ENCODE measurements around the gene ARHGEF7. TPM values are rescaled to one million over a fixed set of nuclear protein-coding genes. Genes with fewer than 3 reads are reported as not detected.

Gene ARHGEF7
- polyA plus RNA-seq, 4 donors: 57.2 to 93.8 (median 69.8) TPM

DNA sequence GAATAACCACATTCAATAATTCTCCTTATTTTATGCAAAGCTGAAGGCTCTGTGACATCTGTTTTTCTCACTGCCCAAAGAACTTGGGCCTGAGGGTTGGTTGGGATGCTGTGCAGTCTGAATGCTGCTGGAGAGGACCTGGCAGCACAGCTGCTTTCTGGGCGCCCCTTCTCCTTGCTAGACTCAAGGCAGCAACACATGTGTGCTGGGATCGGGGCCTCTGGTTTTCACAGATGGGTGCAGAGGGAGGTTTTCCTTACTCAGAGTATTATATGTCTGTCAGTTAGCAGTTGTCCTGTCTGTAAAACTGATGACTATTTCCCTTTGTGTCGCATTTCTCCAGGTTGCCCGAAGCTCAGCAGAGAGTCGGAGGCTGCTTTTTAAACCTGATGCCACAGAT, 152.1 kb downstream of the ARHGEF7 start:
- no peak for DNase-seq (ENCODE audit: low read depth in 4 of 4, low spot score in 2 of 4)

DNA sequence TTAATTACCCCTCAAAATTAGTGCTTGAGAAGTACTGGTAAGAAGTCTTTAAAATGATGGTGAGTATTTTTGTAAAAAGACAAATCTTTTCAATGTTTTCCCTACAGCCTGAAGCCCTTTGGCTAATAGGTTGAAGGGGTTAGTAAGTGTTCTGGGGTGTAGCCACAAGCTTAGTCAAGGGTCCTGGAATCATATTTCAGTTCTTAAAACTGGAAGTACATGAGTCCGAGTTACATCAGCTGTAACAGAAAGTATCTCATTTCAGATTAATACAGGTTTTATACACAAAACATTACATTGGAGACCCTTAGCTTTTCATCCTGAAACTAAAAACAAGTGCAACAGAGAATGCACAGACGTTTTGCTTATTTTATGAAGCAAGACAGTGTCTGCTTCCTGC, 152.7 kb downstream of the ARHGEF7 start:
- DNase-seq (ENCODE audit: low read depth in 4 of 4, low spot score in 2 of 4): no peak

DNA sequence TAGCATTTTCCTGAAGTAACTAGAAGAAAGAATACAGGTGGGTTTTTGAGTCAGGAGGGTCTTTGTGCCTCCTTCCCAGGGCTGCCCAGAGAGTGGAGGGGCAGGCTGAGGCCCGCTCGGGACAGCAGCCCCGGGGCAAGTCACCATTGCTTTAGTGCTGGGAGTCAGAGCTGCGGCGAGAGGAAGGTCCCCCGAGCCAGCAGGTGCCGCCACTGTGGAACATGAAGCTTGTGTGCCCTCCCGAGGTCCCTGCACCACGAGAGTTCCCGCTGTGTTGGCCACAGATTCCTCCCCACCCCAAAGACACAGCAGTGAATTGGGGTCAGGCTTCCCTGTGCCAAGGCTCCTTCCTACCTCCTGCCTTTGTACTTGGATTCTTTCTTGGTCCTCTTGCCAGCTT, 154.4 kb downstream of the ARHGEF7 start:
- DNase-seq (ENCODE audit: low read depth in 4 of 4, low spot score in 2 of 4): no peak

DNA sequence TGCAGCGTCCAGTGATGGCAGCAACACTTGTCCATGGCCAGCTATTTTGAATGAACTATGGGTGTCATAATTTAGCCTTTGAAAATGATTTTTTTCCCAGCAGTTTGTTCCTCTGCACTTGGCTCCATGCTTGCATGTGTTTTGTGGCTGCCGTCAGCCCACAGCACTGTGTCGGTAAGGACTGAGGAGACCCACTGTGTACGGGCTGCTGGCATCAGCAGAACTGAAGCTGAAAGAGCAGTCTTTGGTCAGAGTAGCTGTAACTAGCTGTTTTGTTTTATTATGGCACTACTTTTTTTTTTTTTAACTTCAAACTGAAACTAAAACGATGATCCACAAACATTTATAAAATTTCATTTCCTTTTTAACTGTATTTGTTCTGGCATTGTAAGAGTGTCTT, 155.0 kb downstream of the ARHGEF7 start:
- no peak for DNase-seq (ENCODE audit: low read depth in 4 of 4, low spot score in 2 of 4)

DNA sequence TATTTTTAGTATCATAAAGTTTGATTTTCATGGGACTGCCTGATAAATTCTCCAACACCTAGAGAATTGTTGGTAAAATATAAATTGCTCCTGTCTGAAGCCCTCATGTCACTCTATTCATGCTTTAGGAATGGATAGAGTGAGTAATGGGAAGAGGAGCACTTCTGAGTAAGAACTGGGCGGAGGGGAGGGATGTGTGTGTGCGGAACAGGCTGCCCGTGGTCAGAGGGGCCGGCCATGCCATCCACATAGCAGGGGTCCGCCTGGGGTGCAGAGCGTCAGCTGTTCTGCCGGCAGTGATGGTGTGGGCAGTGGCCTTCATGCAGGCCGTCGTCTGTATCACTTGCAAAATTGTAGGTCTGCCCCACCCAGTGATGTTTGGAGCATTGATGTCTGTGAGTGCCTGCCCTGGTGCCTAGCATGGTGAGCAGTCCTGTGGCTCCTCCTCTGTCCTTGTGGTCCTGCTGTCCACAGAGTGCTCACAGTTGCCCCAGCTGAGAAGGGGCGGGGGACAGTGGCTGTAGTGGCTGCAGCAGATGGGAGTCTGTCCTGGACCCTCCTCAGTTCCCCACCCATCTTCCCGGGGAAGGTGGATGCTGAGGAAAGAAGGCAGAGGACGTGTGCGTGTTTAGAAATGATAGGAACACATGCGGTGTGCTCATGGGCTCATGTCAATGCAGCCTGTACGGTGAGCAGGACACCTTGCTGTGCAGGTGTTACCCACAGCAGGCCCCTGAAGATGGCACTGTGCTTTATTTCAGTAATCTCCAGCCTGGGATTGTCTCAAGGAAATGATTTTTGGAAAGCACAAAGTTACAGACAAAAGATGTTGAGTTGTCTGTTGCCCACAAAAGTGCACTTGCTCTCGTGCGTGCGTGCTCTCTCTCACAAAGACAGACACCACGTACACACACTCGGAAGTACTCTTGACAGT, 155.9 kb downstream of the ARHGEF7 start:
- no peak for DNase-seq (ENCODE audit: low read depth in 4 of 4, low spot score in 2 of 4)

DNA sequence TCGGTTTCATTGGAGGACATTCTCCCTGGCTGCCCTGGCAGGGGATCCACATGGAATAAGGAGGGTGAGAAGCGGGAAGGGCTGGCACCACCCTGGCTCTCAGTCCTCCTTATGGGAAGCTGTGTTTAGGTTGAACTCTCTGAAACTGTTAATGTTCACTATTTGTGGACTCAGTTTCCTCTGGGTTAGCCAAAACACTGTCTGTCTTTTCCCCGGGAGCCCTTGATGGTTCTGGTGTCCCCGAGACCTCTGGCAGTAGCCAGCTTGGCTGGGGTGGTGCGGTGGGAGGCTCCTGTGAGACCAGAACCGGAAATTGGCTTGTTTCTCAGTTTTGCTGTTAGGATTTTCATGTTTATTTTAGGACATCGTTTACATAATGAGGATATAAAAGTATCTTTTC, 157.0 kb downstream of the ARHGEF7 start:
- DNase-seq (ENCODE audit: low read depth in 4 of 4, low spot score in 2 of 4): no peak

DNA sequence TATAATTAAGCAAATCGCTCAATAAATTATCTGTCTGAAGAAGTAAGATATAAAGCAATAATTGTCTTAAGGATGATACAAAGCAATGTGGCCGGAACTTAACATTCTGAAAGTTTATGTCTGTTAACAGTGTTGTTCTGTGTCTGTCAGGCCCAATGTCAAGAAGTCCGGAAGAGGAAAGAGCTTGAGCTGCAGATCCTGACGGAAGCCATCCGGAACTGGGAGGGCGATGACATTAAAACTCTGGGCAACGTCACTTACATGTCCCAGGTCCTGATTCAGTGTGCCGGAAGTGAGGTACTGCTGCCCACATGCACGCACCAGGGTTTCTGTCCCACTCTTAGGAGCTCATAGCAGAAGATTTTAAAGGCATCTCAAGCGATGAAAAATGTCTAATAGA, 160.3 kb downstream of the ARHGEF7 start:
- DNase-seq (ENCODE audit: low read depth in 4 of 4, low spot score in 2 of 4): no peak

DNA sequence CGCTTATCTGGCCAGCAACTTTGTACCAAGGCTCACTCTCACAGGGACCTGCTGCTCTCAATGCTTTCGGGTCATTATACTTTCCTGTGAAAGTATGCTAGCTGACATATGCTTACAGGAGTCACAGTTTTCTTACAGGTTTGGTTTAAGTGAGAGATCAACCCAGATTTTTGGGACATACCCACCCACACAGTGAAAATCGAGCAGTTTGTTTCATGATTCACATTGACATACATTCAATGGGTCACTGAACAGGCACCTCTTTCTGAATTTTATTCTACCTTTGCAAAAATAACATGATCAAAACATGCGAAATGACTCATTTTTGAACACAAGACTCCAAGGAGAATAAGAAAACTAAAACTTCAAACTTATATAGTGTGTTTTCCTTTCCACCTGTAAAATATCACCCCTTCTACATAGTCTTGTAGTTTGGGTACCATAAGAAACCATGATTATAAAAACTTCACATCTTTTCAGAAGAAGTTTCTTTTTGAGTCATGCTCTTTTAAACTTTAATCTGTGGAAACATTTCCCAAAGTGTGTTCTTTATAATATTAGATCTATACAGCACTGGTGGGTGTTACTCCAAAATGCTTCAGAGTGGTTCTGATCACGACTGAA, 161.0 kb downstream of the ARHGEF7 start:
- DNase-seq (ENCODE audit: low read depth in 4 of 4, low spot score in 2 of 4): no peak

DNA sequence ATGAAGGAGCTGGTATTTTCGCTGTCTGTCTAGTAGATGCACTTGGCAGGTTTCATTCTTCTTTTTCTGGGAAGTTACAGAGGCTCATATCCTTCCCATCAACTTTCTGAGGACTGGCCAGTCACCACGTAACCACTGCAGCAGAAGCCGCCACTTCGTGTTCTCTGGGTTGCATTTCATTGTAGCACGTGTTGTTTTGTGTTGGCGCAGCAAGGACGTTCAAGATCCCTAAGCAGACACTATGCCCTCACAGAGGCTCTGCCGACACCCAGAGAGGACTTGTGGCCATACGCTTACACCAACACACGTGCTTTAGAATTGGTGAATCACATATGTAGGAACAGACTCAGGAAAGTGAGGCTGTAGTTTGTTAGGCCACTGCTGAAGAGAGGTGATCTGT, 163.1 kb downstream of the ARHGEF7 start:
- DNase-seq (ENCODE audit: low read depth in 4 of 4, low spot score in 2 of 4): no peak

DNA sequence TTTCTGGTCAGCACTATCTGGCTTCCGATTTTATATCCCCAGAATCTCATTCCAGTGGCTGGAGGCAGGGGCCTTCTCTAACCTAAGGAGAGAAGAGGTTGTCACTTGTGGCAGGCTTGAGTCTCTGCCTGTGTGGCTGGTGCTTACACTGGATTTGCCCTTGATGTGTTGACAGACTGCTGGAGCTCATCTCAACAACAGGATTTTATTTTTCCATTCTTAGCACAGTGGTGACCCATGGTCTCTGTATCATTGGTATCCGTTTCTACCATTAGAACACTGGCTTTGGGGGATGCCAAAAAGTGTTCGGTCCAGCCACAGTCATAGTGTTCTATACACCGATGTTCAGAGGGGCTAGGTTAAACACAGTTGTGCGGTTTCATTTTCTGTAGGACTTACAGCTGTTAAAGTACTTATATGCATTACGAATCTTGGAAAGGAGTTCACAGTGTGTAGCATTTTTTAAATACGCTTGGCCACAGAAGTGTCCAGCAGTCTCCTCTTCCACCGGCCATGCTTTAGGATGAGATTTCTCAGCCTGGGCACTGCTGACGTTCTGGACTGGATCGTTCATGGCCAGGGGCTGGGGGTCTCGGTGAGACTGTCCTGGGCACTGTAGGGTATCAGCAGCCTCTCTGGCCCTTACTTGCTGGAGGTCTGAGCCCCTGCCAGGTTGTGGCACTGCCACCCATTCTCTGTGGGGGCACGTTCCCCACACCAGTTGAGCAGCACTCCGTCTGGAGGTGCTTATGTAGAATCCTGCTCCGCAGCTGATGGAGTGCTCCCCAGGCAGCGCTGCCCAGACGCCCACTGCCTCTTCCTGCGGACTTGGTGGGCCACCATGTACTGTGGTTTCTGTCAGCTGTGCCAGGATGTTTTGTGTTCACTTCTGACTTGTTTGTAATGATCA, 163.9 kb downstream of the ARHGEF7 start:
- no peak for DNase-seq (ENCODE audit: low read depth in 4 of 4, low spot score in 2 of 4)

DNA sequence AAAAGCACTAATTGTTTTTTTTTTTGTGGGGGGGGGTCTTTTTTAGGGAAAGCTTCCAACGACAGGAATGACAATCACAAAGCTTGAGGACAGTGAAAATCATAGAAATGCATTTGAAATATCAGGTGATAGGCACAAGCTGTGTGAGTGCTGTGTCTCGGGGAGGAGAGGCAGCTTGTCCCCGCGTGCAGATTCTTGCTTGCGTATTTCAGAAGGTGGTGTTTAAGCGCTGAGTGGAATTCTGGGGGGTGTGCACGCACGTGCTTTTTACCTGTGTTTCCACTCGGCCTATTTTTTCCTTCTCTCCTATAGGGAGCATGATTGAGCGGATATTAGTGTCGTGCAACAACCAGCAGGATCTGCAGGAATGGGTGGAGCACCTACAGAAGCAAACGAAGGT, 165.1 kb downstream of the ARHGEF7 start:
- DNase-seq (ENCODE audit: low read depth in 4 of 4, low spot score in 2 of 4): no peak

DNA sequence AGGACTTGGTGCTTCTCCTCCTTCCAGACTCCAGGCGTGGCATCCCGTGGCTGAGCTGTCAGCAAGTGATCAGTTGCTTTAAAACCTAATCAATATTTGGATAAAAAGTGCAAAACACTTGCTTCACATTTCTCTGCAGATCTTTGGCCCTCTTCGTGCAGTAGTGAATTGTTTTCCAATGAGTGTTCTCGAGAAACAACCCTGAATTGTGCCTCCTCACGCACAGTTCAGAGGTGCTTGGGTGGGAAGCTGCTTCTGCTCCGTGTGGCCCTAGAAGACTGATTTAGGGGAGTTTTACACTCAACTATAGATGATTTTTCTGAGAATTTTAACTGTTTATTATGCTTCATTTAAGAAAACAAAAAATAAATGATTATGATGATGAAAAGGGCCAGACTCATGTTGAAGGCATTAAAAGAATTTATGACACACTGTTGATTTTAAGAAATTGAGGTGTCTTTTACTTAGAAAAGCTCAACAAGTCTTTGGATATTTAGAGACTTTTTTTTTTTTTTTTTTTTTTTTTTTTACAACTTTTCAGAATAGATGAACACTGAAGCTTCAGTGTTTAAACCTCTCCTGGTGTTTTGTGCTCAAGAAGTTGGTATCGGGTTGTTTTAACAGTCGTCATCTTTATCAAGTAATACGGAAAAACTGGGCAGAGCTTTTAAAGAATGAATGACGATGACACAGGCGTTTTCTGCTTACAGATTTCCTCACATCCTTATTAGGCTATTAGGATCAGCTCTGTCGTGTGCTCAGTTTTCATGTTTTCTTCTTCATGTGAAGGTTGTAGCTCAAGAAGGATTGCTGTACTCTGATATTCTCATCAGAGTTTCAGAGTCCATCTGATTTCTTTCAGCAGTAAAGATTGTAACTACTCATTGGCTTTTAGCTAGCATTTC, 165.8 kb downstream of the ARHGEF7 start:
- DNase-seq (ENCODE audit: low read depth in 4 of 4, low spot score in 2 of 4): no peak

DNA sequence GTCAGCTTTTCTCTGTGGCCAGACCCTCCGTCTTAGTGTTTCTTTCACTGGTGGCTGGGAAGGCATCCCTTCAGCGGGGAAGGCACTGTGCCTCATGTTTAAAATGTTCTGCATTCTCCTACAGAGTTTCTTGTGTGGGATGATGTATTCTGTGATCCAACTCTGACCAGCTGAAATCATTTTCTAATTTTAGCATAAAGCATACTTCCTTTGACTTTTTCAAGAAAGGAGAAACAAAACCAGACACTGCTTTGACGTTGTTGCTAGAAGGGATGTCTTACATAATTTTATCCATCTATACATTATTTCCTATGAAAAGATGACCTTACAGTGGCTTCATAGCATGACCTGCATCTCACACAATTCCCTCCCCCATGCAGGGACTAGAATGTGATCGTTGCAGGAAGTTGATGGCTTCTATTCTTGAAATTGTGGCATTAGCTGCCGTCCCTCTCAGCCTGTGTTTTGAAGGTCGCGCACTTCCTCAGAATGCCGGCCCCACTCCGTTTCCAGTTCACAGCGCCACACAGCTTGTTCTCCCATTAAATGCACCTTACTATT, 166.7 kb downstream of the ARHGEF7 start:
- DNase-seq (ENCODE audit: low read depth in 4 of 4, low spot score in 2 of 4): peak in 1 of 4 donors; percentile 6

DNA sequence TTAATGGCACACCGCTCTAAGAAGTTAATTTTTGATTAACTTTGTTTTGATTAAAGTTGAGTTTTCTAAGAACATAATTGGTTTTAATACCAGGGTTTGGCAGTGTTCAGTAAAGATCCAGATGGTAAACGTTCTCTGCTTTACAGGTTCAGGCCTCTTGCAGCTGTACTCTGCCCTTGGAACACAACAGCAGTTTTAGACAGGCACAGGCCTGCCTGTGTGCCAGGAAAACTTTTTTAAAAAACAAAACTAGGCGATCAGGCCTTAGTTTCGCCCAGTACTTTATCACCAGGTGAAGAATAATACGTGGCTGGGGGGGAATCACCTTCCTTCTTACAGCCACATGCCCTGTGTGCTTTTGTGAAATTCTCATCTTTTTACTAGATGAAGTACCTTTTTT, 167.3 kb downstream of the ARHGEF7 start:
- DNase-seq (ENCODE audit: low read depth in 4 of 4, low spot score in 2 of 4): no peak

DNA sequence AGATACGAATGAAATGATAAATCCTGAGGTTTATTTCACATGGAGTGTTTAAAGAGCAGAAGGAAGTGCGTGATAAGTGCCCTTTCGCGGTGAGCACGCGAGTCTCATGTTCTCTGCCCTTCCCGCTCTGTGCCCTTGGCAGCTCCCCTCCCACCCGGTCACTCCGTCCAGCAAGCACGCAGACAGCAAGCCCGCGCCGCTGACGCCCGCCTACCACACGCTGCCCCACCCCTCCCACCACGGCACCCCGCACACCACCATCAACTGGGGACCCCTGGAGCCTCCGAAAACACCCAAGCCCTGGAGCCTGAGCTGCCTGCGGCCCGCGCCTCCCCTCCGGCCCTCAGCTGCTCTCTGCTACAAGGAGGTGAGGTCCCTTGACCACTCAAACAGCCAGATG, 167.9 kb downstream of the ARHGEF7 start:
- no peak for DNase-seq (ENCODE audit: low read depth in 4 of 4, low spot score in 2 of 4)

DNA sequence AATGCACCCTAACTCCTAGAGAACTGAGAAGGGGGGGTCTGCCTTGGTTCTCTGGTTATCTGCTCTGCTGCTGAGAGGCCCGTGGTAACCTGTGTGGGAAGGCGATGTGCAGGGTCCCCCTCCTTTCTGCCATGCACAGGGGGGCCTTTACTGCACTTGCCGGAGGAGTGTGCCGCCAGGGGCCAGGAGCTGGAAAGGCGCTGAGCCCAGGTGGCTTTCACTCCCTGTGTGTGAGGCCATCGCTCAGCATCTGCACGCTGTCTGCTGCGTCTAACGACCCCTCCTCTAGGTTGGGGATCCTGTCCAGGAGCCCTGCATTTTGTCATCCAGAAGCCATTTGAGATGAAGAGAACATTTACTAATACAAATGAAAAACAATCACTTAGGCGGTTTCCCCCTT, 168.3 kb downstream of the ARHGEF7 start:
- no peak for DNase-seq (ENCODE audit: low read depth in 4 of 4, low spot score in 2 of 4)

DNA sequence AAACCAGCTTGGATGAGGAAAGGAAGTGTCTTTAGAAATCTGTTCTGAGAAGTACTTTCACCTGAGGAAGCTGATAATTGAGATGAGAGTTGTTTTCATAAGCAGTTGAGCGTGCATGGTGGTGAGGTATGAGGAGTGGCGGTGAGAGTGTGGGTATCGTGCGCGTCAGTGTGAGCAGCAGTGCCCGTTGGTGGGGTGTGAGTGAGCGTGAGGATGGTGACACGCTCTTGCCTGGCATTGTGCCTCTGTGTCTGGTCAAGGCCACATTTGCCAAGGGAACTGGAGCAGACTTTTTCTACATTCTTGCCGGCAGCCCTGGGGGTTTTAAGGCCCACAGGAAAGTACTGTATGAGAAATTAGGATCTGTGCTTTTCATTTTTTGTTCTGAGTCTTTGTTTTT, 168.9 kb downstream of the ARHGEF7 start:
- no peak for DNase-seq (ENCODE audit: low read depth in 4 of 4, low spot score in 2 of 4)

DNA sequence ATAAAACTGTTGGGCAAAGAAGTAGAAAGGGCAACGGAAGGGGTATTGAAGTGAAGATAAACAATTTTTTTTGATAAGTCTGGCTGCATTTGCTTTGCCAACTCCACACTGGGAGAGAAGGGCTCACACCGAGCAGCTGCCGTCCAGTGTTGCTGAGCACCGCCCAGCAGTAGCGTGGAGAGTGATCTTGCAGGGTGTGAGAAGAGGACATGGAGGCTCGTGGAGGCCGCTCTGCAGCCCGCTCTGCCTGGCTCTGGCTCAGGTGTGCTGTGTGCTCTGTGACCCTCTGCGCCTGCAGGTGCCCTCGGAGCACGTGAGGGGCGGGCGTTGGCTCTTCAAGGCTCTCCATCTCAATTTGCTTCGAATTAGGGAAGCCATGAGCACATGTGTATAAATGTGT, 169.5 kb downstream of the ARHGEF7 start:
- DNase-seq (ENCODE audit: low read depth in 4 of 4, low spot score in 2 of 4): no peak

DNA sequence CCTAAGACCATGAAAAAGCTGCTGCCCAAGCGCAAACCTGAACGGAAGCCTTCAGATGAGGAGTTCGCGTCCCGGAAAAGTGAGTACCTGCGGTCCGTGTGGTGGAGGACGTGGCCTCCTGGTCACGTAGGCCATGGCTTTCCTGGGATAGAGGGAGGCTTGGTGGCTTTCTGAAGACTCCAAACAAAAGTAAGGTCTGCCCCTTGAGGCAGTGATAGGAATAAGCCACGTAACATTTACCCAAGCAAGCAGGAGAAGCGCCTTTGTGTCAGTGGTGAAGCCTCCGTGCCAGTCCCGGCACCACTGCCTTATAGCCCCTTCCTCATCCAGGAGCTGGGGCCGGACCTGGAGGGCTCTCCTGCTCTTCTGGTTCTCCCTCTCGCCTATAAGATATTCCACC, 171.1 kb downstream of the ARHGEF7 start:
- no peak for DNase-seq (ENCODE audit: low read depth in 4 of 4, low spot score in 2 of 4)

DNA sequence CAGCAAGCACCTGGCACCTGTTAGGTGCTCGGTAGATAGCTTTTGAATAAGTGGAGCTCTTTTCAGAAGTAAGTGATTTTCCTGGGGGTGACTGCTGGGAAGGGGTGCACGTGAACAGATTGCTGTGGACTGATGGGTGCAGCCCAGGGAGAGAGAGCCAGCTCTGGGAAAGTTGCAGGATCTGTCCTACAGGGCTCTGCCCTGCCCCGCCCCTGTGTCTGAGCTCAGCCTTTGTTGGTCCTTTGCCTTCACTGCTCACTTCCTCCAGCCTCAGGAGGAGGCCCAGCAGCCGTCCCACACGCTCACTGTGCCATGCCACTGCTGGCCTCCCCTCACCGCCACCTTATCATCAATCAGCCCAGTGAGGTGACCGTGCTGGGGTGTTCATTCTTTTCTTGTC, 171.6 kb downstream of the ARHGEF7 start:
- no peak for DNase-seq (ENCODE audit: low read depth in 4 of 4, low spot score in 2 of 4)
